ENCODE data around the gene TMED5. TPM values are rescaled to one million over a fixed set of nuclear protein-coding genes. Genes with fewer than 3 reads are reported as not detected.

Gene TMED5
- total and polyA plus RNA-seq, 2 of the 4 experiments (the other 2 are of a cell fraction) = 20.1 to 38.1 TPM

DNA sequence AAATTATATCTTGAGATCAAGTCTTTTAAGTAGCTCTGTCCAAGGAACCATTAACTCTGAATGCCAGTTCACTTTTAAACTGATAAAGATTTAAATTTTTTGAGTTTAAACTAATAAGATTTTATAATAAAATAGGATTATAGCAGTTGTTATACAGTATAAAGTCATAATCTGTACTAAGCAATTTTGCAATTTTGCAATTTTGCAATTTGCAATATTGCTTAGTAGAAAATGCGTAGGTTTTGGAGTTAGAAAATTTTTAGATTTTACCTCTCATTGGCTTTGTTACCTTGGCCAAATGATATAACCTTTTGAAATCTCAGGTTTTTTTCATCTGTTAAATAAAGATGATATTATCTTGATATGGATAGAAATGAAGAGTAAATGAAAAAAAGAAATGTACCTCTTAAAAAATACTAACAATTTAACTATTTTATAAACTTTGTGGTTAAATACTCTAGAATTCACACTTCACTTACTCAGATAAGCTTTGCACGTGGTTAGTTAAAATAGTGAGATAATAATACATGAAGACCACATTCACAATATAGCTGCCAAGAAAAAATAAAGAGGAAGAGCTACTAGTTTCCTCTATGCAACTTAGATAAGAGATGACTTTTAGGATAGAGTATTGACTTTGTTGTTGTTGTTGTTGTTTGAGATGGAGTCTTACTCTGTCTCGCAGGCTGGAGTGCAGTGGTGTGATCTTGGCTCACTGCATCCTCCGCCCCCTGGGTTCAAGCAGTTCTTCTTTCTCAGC is 14.2 kb upstream of the TMED5 start:
- no peak overlapping the region for H4K91ac ChIP-seq (ENCODE audit: insufficient read depth, low read depth, low read length)
- H2BK15ac ChIP-seq (ENCODE audit: low read depth, low read length) = no peak overlapping the region
- no peak overlapping the region for H2AFZ ChIP-seq (replicated peaks; ENCODE audit: low read length, poor library complexity)
- DNase-seq (no peak), ATAC-seq (ENCODE audit: low read depth) (no peak)
- H2BK5ac ChIP-seq (ENCODE audit: low read depth, low read length, poor library complexity, severe bottlenecking) = no peak overlapping the region
- no peaks in the 10 kb centered on the region for H4K20me1 ChIP-seq (ENCODE audit: insufficient read depth, low read length)
- H3K4me2 ChIP-seq (ENCODE audit: low read depth, low read length) = no peak overlapping the region
- peaks cover 3 to 7% of the 10 kb centered on the region in 2 experiments; a peak in 2 of 4 replicates for H3K79me1 ChIP-seq (ENCODE audit: low read depth in 1 of 2, low read length in 2 of 2)
- H2AK9ac ChIP-seq (replicated peaks; ENCODE audit: low read depth, low read length, poor library complexity) = no peak overlapping the region
- POLR2A ChIA-PET (ENCODE audit: unreplicated experiment) = interaction anchor here (0.7 kb wide), 1 partner anchor 1559 kb away, joined by 3 read pairs; no protein-coding TSS in a partner anchor
- H3K9ac ChIP-seq (ENCODE audit: low read depth, low read length) = no peak overlapping the region
- H3K9me1 ChIP-seq (ENCODE audit: insufficient read depth, low read length) = peaks cover 6% of the 10 kb centered on the region
- no peak overlapping the region for H3K4me3 ChIP-seq (ENCODE audit: insufficient read depth, low read depth, low read length)
- in situ Hi-C loops (cut with MboI; ENCODE audit: low sequenced_read_pairs) = no loop called here
- no peaks in the 10 kb centered on the region; the same call in 1 of the 2 replicates for H3K4me1 ChIP-seq (ENCODE audit: control insufficient read depth, insufficient read depth, low read length)
- H3K14ac ChIP-seq (replicated peaks; ENCODE audit: low read depth, low read length) = no peak overlapping the region
- no peak overlapping the region for H3K4ac ChIP-seq (ENCODE audit: low read depth, low read length)
- H3K27me3 ChIP-seq (ENCODE audit: control insufficient read depth, insufficient read depth, low read length) = no peaks in the 10 kb centered on the region
- H3K9me3 ChIP-seq (ENCODE audit: control insufficient read depth, insufficient read depth, low read length) = no peaks in the 10 kb centered on the region
- no peak overlapping the region for H3K23ac ChIP-seq (ENCODE audit: low read depth, low read length)
- H2AK5ac ChIP-seq (ENCODE audit: low read depth, low read length) = no peak overlapping the region
- no peak overlapping the region for H4K5ac ChIP-seq (ENCODE audit: low read depth, low read length)
- CTCF ChIA-PET = interaction anchor here (0.6 kb wide), 1 partner anchor 116 kb away, joined by 4 read pairs; the partner anchor contains the start of gene MTF2
- no peak for TF ChIP-seq MAZ (IDR thresholded peaks at IDR 0.05; ENCODE audit: borderline replicate concordance, low read depth, low read length)
- no peak for TF ChIP-seq CHD1 (IDR thresholded peaks at IDR 0.05; ENCODE audit: low read depth, low read length)
- no peak for TF ChIP-seq RFX5 (IDR thresholded peaks at IDR 0.05; ENCODE audit: low read depth, low read length)
- TF ChIP-seq MAFK (IDR thresholded peaks at IDR 0.05; ENCODE audit: low read depth, low read length) = peak; percentile 62
- WGBS, 2 experiments (ENCODE audit: extremely low coverage in 2 of 2, insufficient read length in 1 of 2) = no CpG with 5 or more reads among the region's 4 CpGs
- dilution Hi-C loops (cut with HindIII; ENCODE audit: low sequenced_read_pairs, unreplicated experiment) = no loop called here
- intact Hi-C loops (cut with micrococcal nuclease) = no loop called here
- BruUV-seq (replicated peaks) = no TSS peak
- no peak overlapping the region for H3K56ac ChIP-seq (ENCODE audit: extremely low read depth, insufficient read depth, low read length)
- H2BK120ac ChIP-seq (ENCODE audit: low read depth, low read length) = no peak overlapping the region
- H4K8ac ChIP-seq (ENCODE audit: low read depth in 2 of 2, low read length in 2 of 2) = no peak overlapping the region
- no peak overlapping the region for H3K18ac ChIP-seq (ENCODE audit: low read depth, low read length)
- H3K36me3 ChIP-seq (ENCODE audit: control insufficient read depth, insufficient read depth, low read length) = peaks cover 3% of the 10 kb centered on the region
- no peak overlapping the region for H2BK20ac ChIP-seq (ENCODE audit: low read depth, low read length)
- H3K27ac ChIP-seq (ENCODE audit: insufficient read depth, low read length) = no peak overlapping the region

Measured in IMR-90 (cell line).